H9 (cell line): ENCODE measurements around the gene PEX14. TPM values are rescaled to one million over a fixed set of nuclear protein-coding genes. Genes with fewer than 3 reads are reported as not detected.

Experiments
- DNase-seq: peaks from one replicate; pipeline ENCODE4 v3.0.0-alpha.2; 2017
- H2AFZ ChIP-seq: one replicate; pipeline ENCODE4 v1.6.1; 2013; ENCODE audit warnings: mild to moderate bottlenecking, low read length, control low read depth, moderate library complexity
- H2AK5ac ChIP-seq: 2 replicates; pipeline ENCODE4 v1.6.1; 2013; ENCODE audit warnings: low read length, control low read depth, mixed read lengths; ENCODE audit not compliant: insufficient read length
- H2BK120ac ChIP-seq: one replicate; pipeline ENCODE4 v1.6.1; 2013; ENCODE audit warnings: low read depth, mild to moderate bottlenecking, low read length, control low read depth, inconsistent platforms; ENCODE audit not compliant: poor library complexity, severe bottlenecking
- H2BK12ac ChIP-seq: 2 replicates; pipeline ENCODE4 v1.6.1; 2013; ENCODE audit warnings: low read length, control low read depth, mixed read lengths, low read depth; ENCODE audit not compliant: insufficient read length
- H2BK15ac ChIP-seq: 2 replicates; pipeline ENCODE4 v1.6.1; 2013; ENCODE audit warnings: low read depth, low read length, control low read depth
- H2BK20ac ChIP-seq: one replicate; pipeline ENCODE4 v1.6.1; 2013; ENCODE audit warnings: low read depth, mild to moderate bottlenecking, low read length, control low read depth, inconsistent platforms; ENCODE audit not compliant: poor library complexity, severe bottlenecking
- H2BK5ac ChIP-seq: 2 replicates; pipeline ENCODE4 v1.6.1; 2013; ENCODE audit warnings: low read length, control low read depth, mixed read lengths; ENCODE audit not compliant: insufficient read length
- H3K14ac ChIP-seq: 2 replicates; pipeline ENCODE4 v1.6.1; 2013; ENCODE audit warnings: low read length, control low read depth; ENCODE audit not compliant: insufficient read depth
- H3K18ac ChIP-seq: 2 replicates; pipeline ENCODE4 v1.6.1; 2013; ENCODE audit warnings: low read depth, mild to moderate bottlenecking, mixed read lengths, low read length, control low read depth; ENCODE audit not compliant: insufficient read length
- H3K23ac ChIP-seq: 2 replicates; pipeline ENCODE4 v1.6.1; 2013; ENCODE audit warnings: low read length, control low read depth, mixed read lengths, low read depth; ENCODE audit not compliant: insufficient read length
- H3K23me2 ChIP-seq: 2 replicates; pipeline ENCODE4 v1.6.1; 2013; ENCODE audit warnings: low read depth, mild to moderate bottlenecking, mixed read lengths, low read length, control low read depth; ENCODE audit not compliant: insufficient read length, poor library complexity, severe bottlenecking
- H3K27ac ChIP-seq: 2 replicates; pipeline ENCODE4 v1.5.1; 2013; ENCODE audit warnings: low read length, control low read depth, mixed read lengths, low read depth; ENCODE audit not compliant: insufficient read length
- H3K27me3 ChIP-seq: 2 replicates; pipeline ENCODE4 v1.6.1; 2013; ENCODE audit warnings: low read length, control low read depth, inconsistent platforms; ENCODE audit not compliant: insufficient read depth
- H3K4ac ChIP-seq: 2 replicates; pipeline ENCODE4 v1.6.1; 2013; ENCODE audit warnings: low read depth, mild to moderate bottlenecking, control low read depth, inconsistent platforms, low read length, moderate library complexity
- H3K4me1 ChIP-seq: 2 replicates; pipeline ENCODE4 v1.6.1; 2013; ENCODE audit warnings: low read length, control low read depth, inconsistent platforms; ENCODE audit not compliant: insufficient read depth
- H3K4me2 ChIP-seq: 2 replicates; pipeline ENCODE4 v1.6.1; 2013; ENCODE audit warnings: low read length, control low read depth, mixed read lengths; ENCODE audit not compliant: insufficient read length, insufficient read depth
- H3K56ac ChIP-seq: 2 replicates; pipeline ENCODE4 v1.6.1; 2013; ENCODE audit warnings: low read depth, mild to moderate bottlenecking, mixed read lengths, low read length, control low read depth; ENCODE audit not compliant: insufficient read length
- H3K79me1 ChIP-seq: 2 replicates; pipeline ENCODE4 v1.6.1; 2013; ENCODE audit warnings: low read depth, mild to moderate bottlenecking, moderate library complexity, low read length, control low read depth, inconsistent platforms; ENCODE audit not compliant: insufficient read depth, poor library complexity, severe bottlenecking
- H3K79me2 ChIP-seq: 2 replicates; pipeline ENCODE4 v1.6.1; 2013; ENCODE audit warnings: low read length, control low read depth, inconsistent platforms; ENCODE audit not compliant: insufficient read depth
- H3K9ac ChIP-seq: 2 replicates; pipeline ENCODE4 v1.6.1; 2013; ENCODE audit warnings: low read length, control low read depth, mixed read lengths; ENCODE audit not compliant: insufficient read length; ENCODE audit errors: extremely low read depth
- H3K9me3 ChIP-seq: one replicate; pipeline ENCODE4 v1.6.1; 2013; ENCODE audit warnings: low read depth, low read length, inconsistent platforms; ENCODE audit not compliant: control insufficient read depth
- H3T11ph ChIP-seq: one replicate; pipeline ENCODE4 v1.6.1; 2013; ENCODE audit warnings: mild to moderate bottlenecking, low read length, control low read depth, inconsistent platforms
- H4K20me1 ChIP-seq: one replicate; pipeline ENCODE4 v1.6.1; 2013; ENCODE audit not compliant: control insufficient read depth, insufficient read length, insufficient read depth
- H4K5ac ChIP-seq: 2 replicates; pipeline ENCODE4 v1.6.1; 2013; ENCODE audit warnings: low read depth, mild to moderate bottlenecking, mixed read lengths, low read length, control low read depth; ENCODE audit not compliant: insufficient read length
- H4K8ac ChIP-seq: replicated peaks from 2 replicates; pipeline ENCODE4 v1.6.1; 2013; ENCODE audit warnings: low read length, control low read depth, mixed read lengths, low read depth; ENCODE audit not compliant: insufficient read length
- H4K91ac ChIP-seq: 2 replicates; pipeline ENCODE4 v1.6.1; 2013; ENCODE audit warnings: low read depth, mild to moderate bottlenecking, moderate library complexity, mixed read lengths, low read length, control low read depth; ENCODE audit not compliant: insufficient read length
- H3K27ac Mint-ChIP-seq, 3 experiments: 2 replicates in 2 of 3; 3 replicates in 1 of 3; pipeline ENCODE4 v1.8.0; 2020 to 2021; ENCODE audit warnings: mixed read lengths in 3 of 3, mild to moderate bottlenecking in 1 of 3, moderate library complexity in 1 of 3
- H3K27me3 Mint-ChIP-seq: 2 replicates; pipeline ENCODE4 v1.8.0; 2021; ENCODE audit warnings: low read depth, mild to moderate bottlenecking, moderate library complexity, mixed read lengths
- H3K36me3 Mint-ChIP-seq, 3 experiments: 2 replicates in 2 of 3; 3 replicates in 1 of 3; pipeline ENCODE4 v1.8.0; 2020 to 2021; ENCODE audit warnings: low read depth in 3 of 3, mixed read lengths in 3 of 3; ENCODE audit not compliant: insufficient read depth in 1 of 3
- H3K4me1 Mint-ChIP-seq, 2 experiments: 2 replicates each; pipeline ENCODE4 v1.8.0; 2020; ENCODE audit warnings: mixed read lengths in 2 of 2
- H3K4me3 Mint-ChIP-seq, 2 experiments: 2 replicates in 1 of 2; 3 replicates in 1 of 2; pipeline ENCODE4 v1.8.0; 2020 to 2021; ENCODE audit warnings: mild to moderate bottlenecking in 2 of 2, mixed read lengths in 2 of 2, moderate library complexity in 1 of 2
- H3K9me3 Mint-ChIP-seq, 2 experiments: 2 replicates in 1 of 2; 3 replicates in 1 of 2; pipeline ENCODE4 v1.8.0; 2020; ENCODE audit warnings: mild to moderate bottlenecking in 2 of 2, mixed read lengths in 2 of 2, moderate library complexity in 1 of 2
- CTCF ChIP-seq: fragments of 200-600 bp; sonication (generic); conservative IDR thresholded peaks from 3 replicates; pipeline ENCODE4 v1.8.0; 2021; ENCODE audit warnings: antibody characterized with exemption, mild to moderate bottlenecking
- WGBS: extraction: QIAGEN DNeasy Blood & Tissue Kit; methylation state at CpG from one replicate; pipeline ENCODE4 v1.1.7; 2013; ENCODE audit warnings: missing lambda C conversion rate, low lambda C conversion rate, mixed read lengths; ENCODE audit not compliant: insufficient read length; ENCODE audit errors: extremely low coverage; 5-methylcytosine and 5-hydroxymethylcytosine counted together
- total RNA-seq: library from RNA; stranded (reverse); gene quantifications from 2 replicates; pipeline ENCODE4 v1.2.1, GENCODE V29; 2021

The PEX14 gene
- total RNA-seq, 1 experiment from 2014 or later, result 23.9 TPM

GRCh38 chr1:10648689-10649516, 174.2 kb downstream of the PEX14 start:
- Histone ChIP-seq H3K56ac (no peak overlapping the region), H3K4me1 (no peaks in the 10 kb centered on the region), H3K4ac (no peak overlapping the region), H2BK5ac (no peak overlapping the region), H3T11ph (no peak overlapping the region), H2BK15ac (no peak overlapping the region), H3K4me2 (peak overlapping the region; percentile 52), H3K23me2 (peaks cover 4% of the 10 kb centered on the region), H2AFZ (no peak overlapping the region), H4K20me1 (no peaks in the 10 kb centered on the region), H4K8ac (no peak overlapping the region), H2BK20ac (no peak overlapping the region), H3K23ac (no peak overlapping the region), H2AK5ac (no peak overlapping the region), H3K79me2 (no peaks in the 10 kb centered on the region), H3K9ac (no peak overlapping the region), H2BK12ac (no peak overlapping the region), H3K14ac (no peak overlapping the region), H4K5ac (no peak overlapping the region), H3K18ac (no peak overlapping the region), H3K79me1 (no peaks in the 10 kb centered on the region), H4K91ac (no peak overlapping the region), H3K9me3 (no peaks in the 10 kb centered on the region), H3K27ac (no peak overlapping the region), H3K27me3 (no peaks in the 10 kb centered on the region; the same call in 1 of the 2 replicates), H2BK120ac (no peak overlapping the region)
- DNase-seq, result no peak
- no peak for TF ChIP-seq CTCF
- Mint-ChIP-seq H3K4me1 (peaks cover 5 to 20% of the 10 kb centered on the region in 2 experiments), H3K9me3 (no peaks in the 10 kb centered on the region), H3K27me3 (no peaks in the 10 kb centered on the region), H3K27ac (no peak overlapping the region), H3K36me3 (peaks cover 0 to 4% (median 0%) of the 10 kb centered on the region in 3 experiments; a peak in 1 of 7 replicates), H3K4me3 (peak overlapping the region in 1 of 2 experiments; percentile 71; a peak in 2 of 5 replicates)
- no CpG with 5 or more reads among the region's 32 CpGs for WGBS
